Naive B cell (primary cell): ENCODE measurements around the gene CPPED1. TPM values are rescaled to one million over a fixed set of nuclear protein-coding genes. Genes with fewer than 3 reads are reported as not detected.

ENCODE experiments used
- ATAC-seq, 2 donors: fragments of 150-1000 bp; cut with Tn5 transposase; 2 replicates each; pipeline ENCODE4 v1.10.0; 2021; ENCODE audit warnings: low read depth in 2 of 2, mild to moderate bottlenecking in 2 of 2, moderate library complexity in 2 of 2
- DNase-seq: peaks from one replicate; pipeline ENCODE4 v3.0.0; 2022
- H3K27ac Mint-ChIP-seq, 6 donors: one replicate each; pipeline ENCODE4 v1.8.0; 2020 to 2022; ENCODE audit warnings: mild to moderate bottlenecking in 6 of 6, mixed read lengths in 6 of 6, moderate library complexity in 5 of 6, inconsistent platforms in 2 of 6
- H3K27me3 Mint-ChIP-seq, 3 donors: one replicate each; pipeline ENCODE4 v1.8.0; 2021 to 2022; ENCODE audit warnings: mixed read lengths in 3 of 3, mild to moderate bottlenecking in 1 of 3
- H3K36me3 Mint-ChIP-seq, 2 donors: one replicate each; pipeline ENCODE4 v1.8.0; 2020 to 2022; ENCODE audit warnings: mixed read lengths in 2 of 2, inconsistent platforms in 1 of 2, mild to moderate bottlenecking in 1 of 2
- H3K4me1 Mint-ChIP-seq, 3 donors: one replicate each; pipeline ENCODE4 v1.8.0; 2020 to 2022; ENCODE audit warnings: mixed read lengths in 3 of 3, inconsistent platforms in 1 of 3, mild to moderate bottlenecking in 1 of 3, moderate library complexity in 1 of 3
- H3K4me3 Mint-ChIP-seq, 8 donors: one replicate each; pipeline ENCODE4 v1.8.0; 2020 to 2022; ENCODE audit warnings: mild to moderate bottlenecking in 8 of 8, mixed read lengths in 8 of 8, moderate library complexity in 8 of 8, inconsistent platforms in 2 of 8
- H3K9me3 Mint-ChIP-seq, 7 donors: one replicate each; pipeline ENCODE4 v1.8.0; 2020 to 2022; ENCODE audit warnings: mixed read lengths in 7 of 7, mild to moderate bottlenecking in 5 of 7, inconsistent platforms in 2 of 7, moderate library complexity in 1 of 7
- polyA plus RNA-seq, 6 donors: library from polyadenylated mRNA; unstranded; fragments of 300-500 nt; fragmentation: Illumina TruSeq; gene quantifications; one replicate each; pipeline ENCODE4 v1.2.3, GENCODE V29; 2021; ENCODE audit warnings: low read depth in 6 of 6

CPPED1 gene
- polyA plus RNA-seq, 6 donors from 2014 or later: 1.9 to 9.1 (median 8.2) TPM

- peaks cover 23 to 26% (median 23%) of the 10 kb centered on the region in 3 donors for H3K27me3 Mint-ChIP-seq
- H3K4me1 Mint-ChIP-seq: no peaks in the 10 kb centered on the region
- H3K4me3 Mint-ChIP-seq: no peak overlapping the region
- H3K27ac Mint-ChIP-seq: no peak overlapping the region
- H3K9me3 Mint-ChIP-seq: peaks cover 9 to 16% (median 13%) of the 10 kb centered on the region in 7 donors
- DNase-seq: no peak
- ATAC-seq: no peak
- peaks cover 4 to 12% of the 10 kb centered on the region in 2 donors for H3K36me3 Mint-ChIP-seq
These were observed 149.8 kb downstream of the CPPED1 start for GRCh38 chr16:12653820-12654392.

- Mint-ChIP-seq H3K4me1 (no peaks in the 10 kb centered on the region), H3K4me3 (no peak overlapping the region), H3K9me3 (peaks cover 4 to 9% (median 7%) of the 10 kb centered on the region in 7 donors), H3K27me3 (peaks cover 23 to 29% (median 29%) of the 10 kb centered on the region in 3 donors), H3K27ac (no peak overlapping the region), H3K36me3 (peaks cover 0 to 2% of the 10 kb centered on the region in 2 donors)
- no peak for ATAC-seq
- no peak for DNase-seq
These were observed 150.8 kb downstream of the CPPED1 start for GRCh38 chr16:12652924-12653323.

- Mint-ChIP-seq H3K9me3 (peaks cover 0 to 8% (median 5%) of the 10 kb centered on the region in 7 donors), H3K27me3 (peaks cover 29 to 37% (median 35%) of the 10 kb centered on the region in 3 donors), H3K4me1 (no peaks in the 10 kb centered on the region), H3K36me3 (no peaks in the 10 kb centered on the region), H3K4me3 (no peak overlapping the region), H3K27ac (no peak overlapping the region)
- ATAC-seq: no peak
- DNase-seq: no peak
These were observed 151.7 kb downstream of the CPPED1 start for GRCh38 chr16:12651765-12652512.

- ATAC-seq (no peak), DNase-seq (no peak)
- H3K36me3 Mint-ChIP-seq: no peaks in the 10 kb centered on the region
- no peak overlapping the region for H3K4me3 Mint-ChIP-seq
- H3K9me3 Mint-ChIP-seq: peaks cover 0 to 7% (median 5%) of the 10 kb centered on the region in 7 donors
- no peak overlapping the region for H3K27ac Mint-ChIP-seq
- H3K27me3 Mint-ChIP-seq: peaks cover 31 to 37% (median 36%) of the 10 kb centered on the region in 3 donors
- peaks cover 0 to 1% (median 0%) of the 10 kb centered on the region in 3 donors for H3K4me1 Mint-ChIP-seq
These were observed 154.3 kb downstream of the CPPED1 start for GRCh38 chr16:12649356-12649755.

- Mint-ChIP-seq H3K4me3 (no peak overlapping the region), H3K27ac (no peak overlapping the region), H3K36me3 (no peaks in the 10 kb centered on the region), H3K27me3 (peaks cover 25 to 41% (median 32%) of the 10 kb centered on the region in 3 donors), H3K4me1 (peaks cover 0 to 1% (median 0%) of the 10 kb centered on the region in 3 donors), H3K9me3 (peaks cover 7 to 19% (median 10%) of the 10 kb centered on the region in 7 donors)
- no peak for DNase-seq
- ATAC-seq: no peak
These were observed 157.0 kb downstream of the CPPED1 start for GRCh38 chr16:12646490-12647274.

GRCh38 chr16:12646098-12646489, 157.6 kb downstream of the CPPED1 start:
- Mint-ChIP-seq H3K27ac (no peak overlapping the region), H3K9me3 (peaks cover 7 to 19% (median 10%) of the 10 kb centered on the region in 7 donors), H3K4me3 (no peak overlapping the region), H3K4me1 (peaks cover 0 to 1% (median 0%) of the 10 kb centered on the region in 3 donors), H3K36me3 (no peaks in the 10 kb centered on the region), H3K27me3 (peaks cover 25 to 41% (median 27%) of the 10 kb centered on the region in 3 donors)
- no peak for DNase-seq
- ATAC-seq: no peak

GRCh38 chr16:12643034-12643455, 160.6 kb downstream of the CPPED1 start:
- DNase-seq (no peak), ATAC-seq (no peak)
- Mint-ChIP-seq H3K9me3 (peaks cover 4 to 21% (median 9%) of the 10 kb centered on the region in 7 donors), H3K27ac (no peak overlapping the region), H3K27me3 (peaks cover 10 to 27% (median 14%) of the 10 kb centered on the region in 3 donors), H3K36me3 (no peaks in the 10 kb centered on the region), H3K4me3 (peak overlapping the region in 1 of 8 donors; percentile 56), H3K4me1 (peaks cover 0 to 1% (median 0%) of the 10 kb centered on the region in 3 donors)

- Mint-ChIP-seq H3K36me3 (no peaks in the 10 kb centered on the region), H3K27ac (peak overlapping the region in 2 of 6 donors; percentile 69 to 89), H3K27me3 (peaks cover 0 to 10% (median 6%) of the 10 kb centered on the region in 3 donors), H3K4me3 (no peak overlapping the region), H3K9me3 (peaks cover 0 to 21% (median 7%) of the 10 kb centered on the region in 7 donors), H3K4me1 (no peaks in the 10 kb centered on the region)
- no peak for ATAC-seq
- DNase-seq: no peak
These were observed 164.6 kb downstream of the CPPED1 start for GRCh38 chr16:12639044-12639443.

- peaks cover 0 to 13% (median 3%) of the 10 kb centered on the region in 7 donors for H3K9me3 Mint-ChIP-seq
- H3K27me3 Mint-ChIP-seq: peaks cover 0 to 13% (median 3%) of the 10 kb centered on the region in 3 donors
- H3K36me3 Mint-ChIP-seq: no peaks in the 10 kb centered on the region
- H3K4me1 Mint-ChIP-seq: no peaks in the 10 kb centered on the region
- no peak overlapping the region for H3K27ac Mint-ChIP-seq
- no peak overlapping the region for H3K4me3 Mint-ChIP-seq
- ATAC-seq (no peak), DNase-seq (no peak)
These were observed 166.7 kb downstream of the CPPED1 start for GRCh38 chr16:12637002-12637401.

- no peak for ATAC-seq
These were observed 174.4 kb downstream of the CPPED1 start for GRCh38 chr16:12629271-12629670.

GRCh38 chr16:12628536-12628935, 175.2 kb downstream of the CPPED1 start:
- ATAC-seq: no peak
- DNase-seq: no peak
- H3K27ac Mint-ChIP-seq: no peak overlapping the region
- H3K4me3 Mint-ChIP-seq: no peak overlapping the region
- peaks cover 5 to 21% (median 13%) of the 10 kb centered on the region in 3 donors for H3K27me3 Mint-ChIP-seq
- no peaks in the 10 kb centered on the region for H3K4me1 Mint-ChIP-seq
- H3K9me3 Mint-ChIP-seq: peaks cover 0 to 4% (median 0%) of the 10 kb centered on the region in 7 donors
- no peaks in the 10 kb centered on the region for H3K36me3 Mint-ChIP-seq

More at GRCh38 chr16:12629271-12629670, 174.4 kb downstream of the CPPED1 start:
- peaks cover 0 to under 1% (median 0%) of the 10 kb centered on the region in 7 donors for H3K9me3 Mint-ChIP-seq
- DNase-seq: no peak
- no peak overlapping the region for H3K4me3 Mint-ChIP-seq
- H3K27ac Mint-ChIP-seq: no peak overlapping the region
- H3K36me3 Mint-ChIP-seq: no peaks in the 10 kb centered on the region
- H3K27me3 Mint-ChIP-seq: peaks cover 5 to 25% (median 13%) of the 10 kb centered on the region in 3 donors
- no peaks in the 10 kb centered on the region for H3K4me1 Mint-ChIP-seq

- H3K36me3 Mint-ChIP-seq: no peaks in the 10 kb centered on the region
These were observed 176.3 kb downstream of the CPPED1 start for GRCh38 chr16:12627394-12627793.

GRCh38 chr16:12626411-12626810, 177.3 kb downstream of the CPPED1 start:
- ATAC-seq (no peak), DNase-seq (no peak)
- H3K27me3 Mint-ChIP-seq: peaks cover 5 to 23% (median 16%) of the 10 kb centered on the region in 3 donors
- H3K9me3 Mint-ChIP-seq: peaks cover 0 to 4% (median 0%) of the 10 kb centered on the region in 7 donors
- no peak overlapping the region for H3K4me3 Mint-ChIP-seq
- no peaks in the 10 kb centered on the region for H3K4me1 Mint-ChIP-seq
- no peaks in the 10 kb centered on the region for H3K36me3 Mint-ChIP-seq
- H3K27ac Mint-ChIP-seq: no peak overlapping the region

More at GRCh38 chr16:12627394-12627793, 176.3 kb downstream of the CPPED1 start:
- no peak overlapping the region for H3K27ac Mint-ChIP-seq
- ATAC-seq (no peak), DNase-seq (no peak)
- no peak overlapping the region for H3K4me3 Mint-ChIP-seq
- peaks cover 0 to 4% (median 0%) of the 10 kb centered on the region in 7 donors for H3K9me3 Mint-ChIP-seq
- H3K27me3 Mint-ChIP-seq: peaks cover 5 to 16% (median 15%) of the 10 kb centered on the region in 3 donors
- H3K4me1 Mint-ChIP-seq: no peaks in the 10 kb centered on the region
